GM19043 (cell line): ENCODE data around the gene UBE2C.
A peak's percentile ranks its signal among the peaks of the same experiment; 100 is the strongest.

Experiments
- ATAC-seq: cut with Tn5 transposase; IDR thresholded peaks from one replicate; pipeline ENCODE4 v1.9.1; 2021; ENCODE audit warnings: low read depth; ENCODE audit not compliant: unreplicated experiment

Gene UBE2C

GRCh38 chr20:45857114-45857881, 44.9 kb downstream of the UBE2C start, which contains the start of the genes ACOT8 and ZSWIM3:
TSS of gene ACOT8 (minus strand) at chr20:45857392. CDS start at chr20:45857315, 77 bp downstream.
TSS of gene ZSWIM3 (plus strand) at chr20:45857614. CDS start at chr20:45857826, 212 bp downstream.
- ATAC-seq: peak; percentile 96

- no peak for ATAC-seq
Observed at GRCh38 chr20:45857882-45858216, 45.4 kb downstream of the UBE2C start.

GRCh38 chr20:45859916-45860315, 47.5 kb downstream of the UBE2C start:
- no peak for ATAC-seq

- no peak for ATAC-seq
Observed at GRCh38 chr20:45860560-45861220, 48.2 kb downstream of the UBE2C start.

- ATAC-seq: no peak
Observed at GRCh38 chr20:45861221-45862075, 49.0 kb downstream of the UBE2C start.

GRCh38 chr20:45863543-45864470, 51.4 kb downstream of the UBE2C start:
- ATAC-seq: no peak

GRCh38 chr20:45866454-45866853, 54.0 kb downstream of the UBE2C start:
- no peak for ATAC-seq
